ENCODE measurements around the gene IFT27.

IFT27 gene

GRCh38 chr22:36781656-36782627, 6.0 kb upstream of the IFT27 start:
- Histone ChIP-seq H3K27me3 (ENCODE audit: low read depth) (peaks cover 21% of the 10 kb centered on the region), H3K36me3 (replicated peaks) (no peaks in the 10 kb centered on the region), H3K4me3 (no peak overlapping the region), H3K4me1 (no peaks in the 10 kb centered on the region), H3K9me3 (peaks cover 5% of the 10 kb centered on the region; the same call in 1 of the 2 replicates)
- DNase-seq (ENCODE audit: low spot score in 2 of 2) = peak; percentile 53 to 85
- in situ Hi-C loops (cut with MboI; ENCODE audit: low sequenced_read_pairs) = no loop called here

DNA sequence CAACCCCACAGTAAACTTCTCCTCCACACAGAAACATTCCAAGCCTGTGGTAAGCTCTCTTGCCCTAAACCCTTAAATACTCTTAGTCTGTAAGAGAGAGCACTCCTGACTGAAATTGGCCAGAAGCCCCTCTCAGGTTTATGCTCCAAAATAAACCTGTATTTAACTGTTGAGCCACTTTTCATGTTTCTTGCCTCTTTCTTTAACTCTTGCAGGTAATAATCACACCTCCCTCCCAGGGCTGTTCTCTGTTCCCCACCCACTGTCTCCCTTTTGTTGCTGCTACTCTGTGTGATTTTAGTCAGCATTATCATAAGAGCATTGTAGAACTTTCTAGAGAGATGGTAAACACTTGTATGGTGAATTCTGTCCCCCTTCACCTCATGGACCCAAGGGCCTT, 2.1 kb upstream of the IFT27 start:
- in situ Hi-C loops (cut with MboI; ENCODE audit: low sequenced_read_pairs) = no loop called here
- Histone ChIP-seq H3K4me3 (no peak overlapping the region), H3K36me3 (replicated peaks) (no peaks in the 10 kb centered on the region), H3K27me3 (ENCODE audit: low read depth) (peaks cover 4% of the 10 kb centered on the region; the same call in 1 of the 2 replicates), H3K4me1 (peaks cover 9% of the 10 kb centered on the region), H3K9me3 (peaks cover 7% of the 10 kb centered on the region; the same call in 1 of the 2 replicates)
- no peak for DNase-seq (ENCODE audit: low spot score in 2 of 2)

DNA sequence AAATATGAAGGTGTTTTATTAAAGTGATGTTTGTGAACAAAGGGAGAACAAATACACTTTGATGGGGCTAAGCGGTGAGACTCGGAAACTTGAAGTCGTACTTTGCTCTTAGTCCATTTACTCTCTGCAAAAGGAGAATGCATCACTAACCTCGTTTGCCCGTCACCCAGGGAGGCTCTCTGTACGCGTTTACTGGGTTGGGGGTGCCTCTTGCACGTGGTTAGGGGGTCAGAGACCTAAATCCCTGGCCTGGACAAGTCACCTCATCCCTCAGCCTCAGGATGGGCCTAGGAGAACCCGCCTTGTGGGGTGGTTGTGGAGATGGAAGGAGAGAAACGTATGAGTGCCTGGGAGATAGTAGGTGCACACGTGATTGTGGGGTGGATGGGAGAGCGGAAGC, 803 bp upstream of the IFT27 start:
- H3K4me1 ChIP-seq = peaks cover 9% of the 10 kb centered on the region
- peak overlapping the region; percentile 16 for H3K4me3 ChIP-seq
- peaks cover 7% of the 10 kb centered on the region; the same call in 1 of the 2 replicates for H3K9me3 ChIP-seq
- in situ Hi-C loops (cut with MboI; ENCODE audit: low sequenced_read_pairs) = no loop called here
- H3K27me3 ChIP-seq (ENCODE audit: low read depth) = no peaks in the 10 kb centered on the region
- peak in 1 of 2 experiments; percentile 4 for DNase-seq (ENCODE audit: low spot score in 2 of 2)
- no peaks in the 10 kb centered on the region for H3K36me3 ChIP-seq (replicated peaks)

DNA sequence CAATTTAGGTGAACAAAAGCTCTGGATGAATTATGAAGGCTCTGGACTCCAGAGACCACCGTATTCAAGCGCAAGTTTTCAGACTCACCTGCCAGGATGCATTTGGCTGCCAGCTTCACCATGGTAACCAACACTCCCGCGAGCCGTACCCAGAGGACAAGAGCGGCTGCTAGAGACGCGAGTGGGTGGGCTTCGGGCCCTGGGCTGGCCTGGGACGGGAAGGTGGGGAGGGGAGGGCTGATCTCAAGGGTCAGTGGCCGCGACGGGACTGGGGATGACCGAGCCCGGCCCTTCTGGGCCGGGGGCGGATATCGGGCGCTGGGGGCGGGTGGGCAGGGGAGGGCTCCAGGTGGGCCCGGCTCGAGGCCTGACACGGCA, 344 bp downstream of the IFT27 start:
- Histone ChIP-seq H3K9me3 (peaks cover 7% of the 10 kb centered on the region; the same call in 1 of the 2 replicates), H3K27me3 (ENCODE audit: low read depth) (no peaks in the 10 kb centered on the region), H3K4me3 (peak overlapping the region; percentile 54), H3K4me1 (peaks cover 9% of the 10 kb centered on the region), H3K36me3 (replicated peaks) (no peaks in the 10 kb centered on the region)
- DNase-seq (ENCODE audit: low spot score in 2 of 2) = peak in 1 of 2 experiments; percentile 40
- in situ Hi-C loops (cut with MboI; ENCODE audit: low sequenced_read_pairs) = no loop called here

DNA sequence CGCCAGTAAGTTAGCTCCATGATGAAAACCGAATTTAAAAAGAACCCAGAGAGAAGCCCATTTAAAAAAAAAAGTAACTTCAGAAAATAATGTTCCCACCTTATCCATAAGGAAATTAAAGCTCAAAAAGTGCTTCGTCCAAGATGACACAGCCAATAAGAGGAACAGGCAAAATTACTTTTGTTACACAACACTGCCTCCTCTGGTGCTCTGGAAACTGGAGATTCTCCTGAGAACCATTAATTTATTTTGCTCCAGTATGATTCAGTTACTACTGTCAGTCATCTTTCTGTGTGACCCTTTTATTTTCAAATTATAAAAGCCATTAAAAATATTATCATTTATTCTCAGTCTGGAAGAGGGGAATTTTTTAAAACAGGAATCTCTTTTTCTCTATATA, 2.0 kb downstream of the IFT27 start:
- no peak overlapping the region for H3K4me3 ChIP-seq
- in situ Hi-C loops (cut with MboI; ENCODE audit: low sequenced_read_pairs) = no loop called here
- no peaks in the 10 kb centered on the region for H3K27me3 ChIP-seq (ENCODE audit: low read depth)
- H3K4me1 ChIP-seq = peaks cover 9% of the 10 kb centered on the region
- DNase-seq (ENCODE audit: low spot score in 2 of 2) = no peak
- peaks cover 7% of the 10 kb centered on the region; the same call in 1 of the 2 replicates for H3K9me3 ChIP-seq
- no peaks in the 10 kb centered on the region for H3K36me3 ChIP-seq (replicated peaks)

- Histone ChIP-seq H3K36me3 (replicated peaks) (no peaks in the 10 kb centered on the region), H3K27me3 (ENCODE audit: low read depth) (no peaks in the 10 kb centered on the region), H3K9me3 (0 out of 2 replicates have a peak, but pooled peaks cover 2% of the 10 kb centered on the region), H3K4me1 (peaks cover 9% of the 10 kb centered on the region), H3K4me3 (no peak overlapping the region)
- in situ Hi-C loops (cut with MboI; ENCODE audit: low sequenced_read_pairs) = no loop called here
- DNase-seq (ENCODE audit: low spot score in 2 of 2) = no peak
Observed at GRCh38 chr22:36772451-36772850, 3.5 kb downstream of the IFT27 start.

DNA sequence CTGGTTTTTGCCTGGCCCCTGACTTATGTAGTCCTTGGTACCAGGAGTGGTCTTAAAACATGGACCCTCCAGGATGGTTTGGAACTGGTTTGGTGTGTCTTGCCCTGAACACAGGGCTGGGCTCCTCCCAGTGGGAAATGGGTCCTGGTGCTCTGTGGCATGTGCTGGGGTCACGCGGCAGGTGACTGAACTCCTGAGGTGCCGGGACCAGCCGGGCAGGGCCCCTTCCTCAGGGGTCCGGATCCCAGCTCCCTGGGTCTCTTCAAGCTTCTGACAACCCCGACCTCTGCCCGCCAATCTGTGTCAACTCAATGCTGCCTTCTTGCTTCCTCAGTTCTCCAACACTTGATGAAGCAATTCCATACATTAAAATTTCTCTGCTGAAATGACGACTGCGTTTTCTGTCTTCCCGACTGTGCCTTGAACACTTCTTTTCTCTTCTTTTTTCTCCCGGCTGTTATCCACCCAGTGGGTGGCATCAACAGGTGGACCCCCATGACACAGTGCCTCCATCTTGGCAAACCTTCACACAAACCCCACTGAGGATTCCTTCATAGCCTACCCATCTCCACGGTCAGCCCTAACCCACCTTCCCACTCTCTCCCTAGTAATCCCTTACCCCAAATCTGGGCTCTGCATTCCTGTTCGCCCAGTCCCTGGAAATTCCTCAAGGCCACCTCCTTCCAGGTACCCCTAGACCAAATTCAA, 4.4 kb downstream of the IFT27 start:
- in situ Hi-C loops (cut with MboI; ENCODE audit: low sequenced_read_pairs) = no loop called here
- no peak for DNase-seq (ENCODE audit: low spot score in 2 of 2)
- Histone ChIP-seq H3K36me3 (replicated peaks) (no peaks in the 10 kb centered on the region), H3K4me1 (peaks cover 6% of the 10 kb centered on the region), H3K27me3 (ENCODE audit: low read depth) (no peaks in the 10 kb centered on the region), H3K9me3 (no peaks in the 10 kb centered on the region), H3K4me3 (no peak overlapping the region)

DNA sequence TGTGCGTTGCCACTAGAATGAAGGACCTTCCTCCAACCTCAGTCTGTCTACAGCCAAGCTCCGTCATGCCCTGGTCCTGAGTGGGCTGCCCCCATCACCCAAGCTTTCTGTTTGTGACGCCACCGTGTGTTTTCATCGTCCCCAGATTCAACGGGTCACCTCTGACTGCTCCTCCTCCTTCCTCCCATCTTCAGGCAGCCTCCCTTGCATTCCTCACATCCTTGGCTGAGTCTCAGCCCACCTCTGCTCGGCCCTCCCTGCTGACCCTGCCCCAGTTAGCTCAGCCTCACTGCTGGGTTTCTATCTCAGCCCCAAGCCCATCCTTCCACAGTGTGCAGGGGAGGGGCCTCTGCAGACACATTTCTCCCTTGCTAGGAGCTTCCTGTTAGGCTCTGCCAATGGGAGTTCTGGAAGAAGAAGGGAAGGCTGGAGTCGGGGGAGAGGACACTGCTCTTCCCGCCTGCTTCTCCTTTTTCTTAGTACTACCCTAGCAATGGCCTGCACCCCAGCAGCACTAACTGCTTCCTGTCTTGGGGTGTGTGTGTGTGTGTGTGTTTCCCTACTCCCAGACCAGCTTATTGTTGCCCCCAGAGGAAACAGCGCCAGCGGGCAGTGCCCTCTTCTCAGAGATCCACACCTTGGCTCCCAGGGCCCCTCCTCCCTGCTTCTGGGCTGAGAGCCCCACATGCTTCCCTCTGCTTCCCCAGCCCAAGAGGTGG, 5.2 kb downstream of the IFT27 start:
- DNase-seq (ENCODE audit: low spot score in 2 of 2) = no peak
- H3K36me3 ChIP-seq (replicated peaks) = no peaks in the 10 kb centered on the region
- H3K27me3 ChIP-seq (ENCODE audit: low read depth) = no peaks in the 10 kb centered on the region
- no peaks in the 10 kb centered on the region for H3K9me3 ChIP-seq
- no peak overlapping the region for H3K4me3 ChIP-seq
- in situ Hi-C loops (cut with MboI; ENCODE audit: low sequenced_read_pairs) = no loop called here
- H3K4me1 ChIP-seq = peaks cover 5% of the 10 kb centered on the region

DNA sequence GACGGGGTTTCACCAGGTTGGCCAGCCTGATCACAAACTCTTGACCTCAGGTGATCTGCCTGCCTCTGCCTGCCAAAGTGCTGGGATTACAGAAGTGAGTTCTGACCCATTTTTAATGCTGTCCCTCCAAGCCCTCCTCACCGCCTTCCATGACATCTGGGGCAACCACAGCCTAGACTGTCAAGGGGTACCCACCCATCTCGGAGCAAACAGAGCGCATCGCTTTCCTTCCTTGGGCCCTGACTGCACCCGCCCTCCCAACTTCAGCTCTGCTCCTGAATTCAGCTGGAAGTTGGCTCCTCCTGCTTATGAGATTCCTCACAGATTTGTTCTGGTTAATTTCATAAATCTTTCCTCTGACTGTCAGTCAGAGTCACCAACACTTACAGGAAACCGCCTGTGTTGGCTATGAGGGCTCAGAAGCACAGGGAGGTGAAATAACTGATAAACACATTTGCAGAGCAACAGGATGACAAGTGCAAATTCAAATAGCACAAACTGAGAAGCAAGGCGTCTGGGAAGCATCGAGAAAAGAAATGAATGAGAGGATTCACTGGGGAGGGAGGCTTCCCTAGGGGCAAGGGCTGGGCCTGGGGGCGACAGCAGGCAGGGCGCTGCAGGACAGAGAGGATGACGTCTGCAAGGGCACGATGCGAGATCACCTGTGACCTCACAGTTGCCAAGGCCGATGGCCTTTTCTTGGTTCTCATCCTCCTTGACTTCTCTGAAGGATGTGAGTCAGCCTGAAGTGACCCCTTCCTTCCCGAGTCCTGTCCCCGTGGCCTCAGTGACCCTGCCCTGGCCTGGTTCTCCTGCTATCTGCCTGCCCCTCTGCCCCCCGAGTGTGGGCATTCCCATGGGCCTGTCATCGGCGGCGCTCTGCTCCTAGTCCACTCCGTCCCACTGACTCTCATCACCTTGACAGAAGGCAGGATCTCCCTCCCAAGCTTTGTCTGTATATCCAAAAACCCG, 6.1 kb downstream of the IFT27 start:
- Histone ChIP-seq H3K9me3 (no peaks in the 10 kb centered on the region), H3K4me1 (peaks cover 1% of the 10 kb centered on the region), H3K27me3 (ENCODE audit: low read depth) (no peaks in the 10 kb centered on the region), H3K36me3 (replicated peaks) (no peaks in the 10 kb centered on the region), H3K4me3 (no peak overlapping the region)
- in situ Hi-C loops (cut with MboI; ENCODE audit: low sequenced_read_pairs) = no loop called here
- no peak for DNase-seq (ENCODE audit: low spot score in 2 of 2)

DNA sequence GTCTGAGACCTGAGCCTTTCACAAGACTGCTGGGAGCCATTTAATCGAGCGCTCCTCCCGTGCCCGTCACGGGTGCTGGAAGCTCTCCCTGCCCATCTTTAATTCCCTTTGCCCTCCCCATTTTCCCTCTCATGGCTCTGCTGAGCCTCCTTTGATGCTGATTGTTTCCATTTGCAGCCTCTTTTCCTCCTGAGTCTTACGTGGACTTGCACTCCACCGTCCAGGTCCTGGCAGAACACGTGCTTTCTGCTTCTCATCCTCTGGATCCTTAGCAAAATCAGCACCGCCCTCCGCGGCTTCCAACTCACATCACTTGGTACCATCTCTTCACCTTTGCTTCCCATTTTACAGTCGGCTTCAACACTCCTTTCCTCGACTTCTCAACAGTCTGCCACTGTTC, 7.3 kb downstream of the IFT27 start:
- peak in 1 of 2 experiments; percentile 2 for DNase-seq (ENCODE audit: low spot score in 2 of 2)
- Histone ChIP-seq H3K9me3 (no peaks in the 10 kb centered on the region), H3K4me1 (no peaks in the 10 kb centered on the region), H3K27me3 (ENCODE audit: low read depth) (no peaks in the 10 kb centered on the region), H3K36me3 (replicated peaks) (no peaks in the 10 kb centered on the region), H3K4me3 (no peak overlapping the region)
- in situ Hi-C loops (cut with MboI; ENCODE audit: low sequenced_read_pairs) = no loop called here

GRCh38 chr22:36768141-36768540, 7.8 kb downstream of the IFT27 start:
- DNase-seq (ENCODE audit: low spot score in 2 of 2) = no peak
- no peak overlapping the region for H3K4me3 ChIP-seq
- no peaks in the 10 kb centered on the region for H3K4me1 ChIP-seq
- in situ Hi-C loops (cut with MboI; ENCODE audit: low sequenced_read_pairs) = no loop called here
- no peaks in the 10 kb centered on the region for H3K27me3 ChIP-seq (ENCODE audit: low read depth)
- no peaks in the 10 kb centered on the region; the same call in 1 of the 2 replicates for H3K36me3 ChIP-seq (replicated peaks)
- H3K9me3 ChIP-seq = no peaks in the 10 kb centered on the region

- in situ Hi-C loops (cut with MboI; ENCODE audit: low sequenced_read_pairs) = no loop called here
Observed at GRCh38 chr22:36767035-36767775, 8.7 kb downstream of the IFT27 start.

More at GRCh38 chr22:36767035-36767775, 8.7 kb downstream of the IFT27 start:
- no peaks in the 10 kb centered on the region; the same call in 1 of the 2 replicates for H3K36me3 ChIP-seq (replicated peaks)
- no peaks in the 10 kb centered on the region for H3K9me3 ChIP-seq
- no peaks in the 10 kb centered on the region for H3K4me1 ChIP-seq
- DNase-seq (ENCODE audit: low spot score in 2 of 2) = peak in 1 of 2 experiments; percentile 2
- H3K4me3 ChIP-seq = no peak overlapping the region
- no peaks in the 10 kb centered on the region for H3K27me3 ChIP-seq (ENCODE audit: low read depth)
